ENCODE results near the gene NCOA3.
A peak's percentile ranks its signal among the peaks of the same experiment; 100 is the strongest.
"Not testable (repeated sequence)": the region's sequence is repeated elsewhere in the genome, so short reads cannot be mapped to it uniquely, and the experiment has no call there.

NCOA3 gene

GRCh38 chr20:47503685-47504084, 2.0 kb downstream of the NCOA3 start:
- H3K4me3 ChIP-seq (ENCODE audit: low read depth, low read length): no peak overlapping the region
- no peak for DNase-seq (ENCODE audit: low read depth)
- TF ChIP-seq CTCF (IDR thresholded peaks at IDR 0.05; ENCODE audit: control insufficient read depth, extremely low read depth, insufficient read depth): no peak

- TF ChIP-seq CTCF (IDR thresholded peaks at IDR 0.05; ENCODE audit: control insufficient read depth, extremely low read depth, insufficient read depth): no peak
- DNase-seq (ENCODE audit: low read depth): peak; percentile 82
- H3K4me3 ChIP-seq (ENCODE audit: low read depth, low read length): peak overlapping the region; percentile 5; the same call in 1 of the 2 replicates
These were observed 4.6 kb downstream of the NCOA3 start for GRCh38 chr20:47506335-47506734.

- no peak for DNase-seq (ENCODE audit: low read depth)
- no peak for TF ChIP-seq CTCF (IDR thresholded peaks at IDR 0.05; ENCODE audit: control insufficient read depth, extremely low read depth, insufficient read depth)
- no peak overlapping the region for H3K4me3 ChIP-seq (ENCODE audit: low read depth, low read length)
These were observed 5.2 kb downstream of the NCOA3 start for GRCh38 chr20:47506850-47507249.

GRCh38 chr20:47507275-47507981, 5.7 kb downstream of the NCOA3 start:
- not testable (repeated sequence) for DNase-seq (ENCODE audit: low read depth); H3K4me3 ChIP-seq (ENCODE audit: low read depth, low read length)

GRCh38 chr20:47508278-47508677, 6.6 kb downstream of the NCOA3 start:
- DNase-seq (ENCODE audit: low read depth): no peak
- H3K4me3 ChIP-seq (ENCODE audit: low read depth, low read length): no peak overlapping the region
- no peak for TF ChIP-seq CTCF (IDR thresholded peaks at IDR 0.05; ENCODE audit: control insufficient read depth, extremely low read depth, insufficient read depth)

- TF ChIP-seq CTCF (IDR thresholded peaks at IDR 0.05; ENCODE audit: control insufficient read depth, extremely low read depth, insufficient read depth): no peak
- no peak for DNase-seq (ENCODE audit: low read depth)
- H3K4me3 ChIP-seq (ENCODE audit: low read depth, low read length): no peak overlapping the region
These were observed 7.5 kb downstream of the NCOA3 start for GRCh38 chr20:47509104-47509661.

- H3K4me3 ChIP-seq (ENCODE audit: low read depth, low read length): no peak overlapping the region
- TF ChIP-seq CTCF (IDR thresholded peaks at IDR 0.05; ENCODE audit: control insufficient read depth, extremely low read depth, insufficient read depth): no peak
- no peak for DNase-seq (ENCODE audit: low read depth)
These were observed 8.0 kb downstream of the NCOA3 start for GRCh38 chr20:47509685-47510084.
